Activated CD8-positive, alpha-beta memory T cell treated with anti-CD3 and anti-CD28 coated beads, Interleukin-2, amount 50 U/mL, for 48 hours (primary cell): Measurements from ENCODE around the gene GAPT.

Experiments
- DNase-seq: peaks from one replicate; pipeline ENCODE4 v3.0.0-alpha.2; 2020

Gene GAPT

DNA sequence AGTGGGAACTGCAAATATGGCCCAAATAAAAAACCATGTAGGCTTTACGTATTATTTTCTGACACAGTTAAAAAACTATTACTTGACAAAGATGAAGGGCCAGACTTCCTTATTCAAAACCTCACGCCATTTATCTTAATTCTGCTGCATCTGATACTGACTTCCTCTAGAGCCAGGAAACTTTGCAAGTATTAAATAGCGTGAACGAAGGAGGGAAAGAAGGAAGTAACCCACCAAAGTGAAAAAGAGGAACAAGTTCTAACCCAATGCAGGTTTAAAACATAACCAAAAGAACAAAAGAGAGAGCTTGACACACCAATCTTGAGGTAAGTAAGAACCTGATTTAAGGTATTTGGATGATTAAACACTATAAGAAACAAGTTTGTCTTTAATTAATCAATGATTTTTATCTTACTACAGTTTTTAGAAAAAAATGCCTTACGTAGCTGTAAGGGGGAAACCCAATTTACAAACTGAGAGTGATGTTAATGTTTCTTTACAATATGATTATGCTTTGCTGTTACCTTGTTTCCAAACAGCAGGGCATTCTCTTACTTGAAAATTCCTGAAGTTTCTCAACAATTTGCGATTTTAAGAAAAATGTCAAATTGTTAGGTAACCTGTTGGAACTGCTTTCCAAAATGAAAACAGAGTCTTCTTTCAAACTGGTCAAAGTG, at the start of gene GAPT:
TSS of gene GAPT (plus strand) at position 220 of the 677 bp plus-strand sequence. CDS start 3,102 bp downstream, outside the sequence.
- DNase-seq = no peak

DNA sequence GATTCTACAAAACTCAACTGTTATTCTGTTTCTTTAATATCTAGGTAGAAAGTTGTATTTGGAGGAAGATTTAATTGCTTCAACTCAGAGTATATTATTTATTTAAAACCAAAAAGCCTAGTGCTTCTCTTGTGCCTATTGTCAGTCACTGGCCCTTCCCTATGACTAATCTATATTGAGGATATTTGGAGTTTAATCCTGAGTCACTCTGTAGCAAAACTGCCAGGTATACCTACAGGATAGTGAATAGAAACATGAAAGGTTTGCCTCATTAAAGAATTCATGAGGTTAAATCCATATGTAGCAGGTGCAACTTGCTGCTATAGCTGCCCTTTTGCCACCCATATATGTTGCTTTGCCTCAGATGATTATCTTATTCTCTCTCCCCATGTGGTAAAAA, 46.4 kb upstream of the GAPT start:
- DNase-seq = no peak

DNA sequence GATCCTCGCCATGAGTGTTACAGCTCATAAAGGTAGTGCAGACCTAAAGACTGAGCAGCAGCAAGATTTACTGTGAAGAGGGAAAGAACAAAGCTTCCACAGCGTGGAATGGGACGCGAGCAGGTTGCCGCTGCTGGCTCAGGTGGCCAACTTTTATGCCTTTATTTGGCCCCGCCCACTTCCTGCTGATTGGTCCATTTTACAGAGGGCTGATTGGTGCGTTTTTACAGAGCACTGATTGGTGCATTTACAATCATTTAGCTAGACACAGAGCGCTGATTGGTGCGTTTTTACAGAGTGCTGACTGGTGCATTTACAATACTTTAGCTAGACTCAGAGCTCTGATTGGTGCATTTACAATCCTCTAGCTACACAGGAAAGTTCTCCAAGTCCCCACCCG, 45.2 kb upstream of the GAPT start:
- DNase-seq = no peak

DNA sequence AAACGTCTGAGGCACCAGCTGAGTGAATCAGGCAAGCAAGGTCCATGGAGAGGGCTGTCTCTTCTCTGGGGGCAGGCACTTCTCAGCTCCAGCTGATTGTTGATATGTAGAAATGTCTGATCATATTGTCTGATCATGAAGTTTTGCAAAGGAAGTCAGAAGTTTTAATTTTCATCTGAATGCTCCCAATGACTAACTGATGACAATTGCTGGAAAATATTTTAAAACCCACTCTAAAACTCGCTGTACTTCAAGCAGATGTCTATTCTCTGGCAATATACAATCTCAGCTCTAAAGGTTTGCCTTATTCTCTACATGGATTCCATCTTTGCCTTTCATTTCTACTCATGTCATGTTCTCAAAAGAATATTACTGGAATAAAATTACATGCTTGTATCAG, 44.0 kb upstream of the GAPT start:
- DNase-seq = no peak

DNA sequence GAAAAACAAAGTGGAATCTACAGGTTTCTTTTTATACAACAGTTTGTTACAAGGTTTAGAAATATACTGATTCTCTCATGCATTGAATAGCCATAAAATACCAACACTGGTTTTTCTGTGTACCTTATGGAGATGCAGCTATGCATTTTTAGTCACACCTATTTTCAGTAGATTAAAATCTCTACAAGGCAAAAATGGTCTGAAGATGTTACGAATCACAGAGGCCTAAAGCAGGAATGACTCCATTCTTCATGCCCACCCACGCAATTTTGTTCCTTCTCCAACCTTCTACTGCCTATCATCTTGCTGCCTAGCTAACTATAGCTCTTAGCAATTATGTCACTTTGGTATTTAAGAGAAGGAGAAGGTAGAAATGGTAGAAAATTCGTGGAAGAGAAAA, 41.2 kb upstream of the GAPT start:
- DNase-seq = no peak

DNA sequence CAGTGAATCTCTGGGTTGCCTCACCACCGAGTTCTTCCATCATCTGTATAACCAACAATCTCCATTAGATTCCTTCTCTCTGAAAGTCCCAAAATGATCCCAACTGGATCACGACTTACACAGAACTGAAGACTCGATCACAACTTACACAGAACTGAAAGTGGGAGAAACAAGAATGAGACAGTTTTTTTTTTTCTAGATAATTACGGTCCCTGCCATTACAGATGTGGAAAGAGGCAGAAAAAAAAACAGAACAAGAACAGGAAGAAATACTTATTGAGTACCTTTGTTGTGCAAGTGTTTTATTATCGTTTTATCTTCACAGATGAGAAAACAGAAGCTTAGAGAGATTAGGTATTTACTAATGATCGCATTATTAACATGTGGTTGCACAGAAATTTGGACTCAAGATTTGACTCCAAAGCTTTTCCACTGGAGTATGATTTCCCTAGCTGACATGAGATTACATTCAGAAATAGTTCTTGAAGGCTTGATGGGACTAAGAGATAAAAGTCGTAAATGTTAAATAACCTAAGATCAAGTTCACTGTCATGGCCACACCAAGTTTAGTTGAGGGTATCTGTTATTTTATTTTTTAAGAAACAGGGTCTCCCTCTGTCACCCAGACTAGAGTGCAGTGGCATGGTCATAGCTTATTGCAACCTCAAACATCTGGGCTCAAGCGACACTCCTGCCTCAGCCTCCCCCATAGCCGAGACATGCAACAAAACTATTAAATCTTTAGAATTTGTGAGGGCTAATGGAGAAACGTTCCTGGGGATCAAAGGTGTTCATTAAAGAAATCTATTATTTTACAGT, 40.2 kb upstream of the GAPT start:
- no peak for DNase-seq

DNA sequence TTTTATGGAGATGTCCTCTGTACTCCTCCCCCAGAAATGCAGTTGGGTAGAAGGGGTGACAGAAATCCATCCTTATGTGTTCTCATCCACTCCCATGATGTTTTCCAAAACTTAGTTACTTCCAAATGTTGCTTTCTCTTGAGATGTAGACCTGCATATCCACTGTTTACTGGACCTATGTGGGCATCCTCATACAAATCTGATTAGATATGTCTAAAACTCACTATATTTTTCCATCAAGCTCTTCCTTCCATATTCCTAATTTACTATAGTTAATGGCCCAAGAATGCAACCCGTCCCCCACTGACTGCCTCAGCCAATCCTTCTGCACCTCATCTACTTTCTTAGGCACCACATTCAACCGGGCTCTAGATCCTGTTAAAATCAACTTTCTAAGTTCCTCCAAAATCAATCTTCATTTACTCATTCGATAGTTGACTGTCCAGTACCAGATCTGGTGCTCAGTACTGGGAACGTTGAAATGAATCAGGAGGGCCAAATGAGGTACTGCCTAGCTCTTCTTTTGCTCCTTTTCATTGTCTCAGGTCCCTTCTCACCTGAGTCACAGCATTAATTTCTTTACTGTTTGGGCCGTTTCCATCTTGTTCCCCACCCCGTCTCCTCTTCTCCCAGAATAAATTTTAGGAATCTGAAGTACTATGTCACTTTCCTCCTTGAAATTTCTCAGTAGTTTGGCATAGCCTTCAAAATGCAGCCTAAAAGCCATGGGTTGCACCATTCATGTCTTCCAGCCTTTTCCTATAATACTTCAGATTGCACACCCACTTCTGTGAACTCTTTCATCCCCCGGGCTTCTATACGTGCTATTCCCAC, 39.3 kb upstream of the GAPT start:
- DNase-seq = no peak

DNA sequence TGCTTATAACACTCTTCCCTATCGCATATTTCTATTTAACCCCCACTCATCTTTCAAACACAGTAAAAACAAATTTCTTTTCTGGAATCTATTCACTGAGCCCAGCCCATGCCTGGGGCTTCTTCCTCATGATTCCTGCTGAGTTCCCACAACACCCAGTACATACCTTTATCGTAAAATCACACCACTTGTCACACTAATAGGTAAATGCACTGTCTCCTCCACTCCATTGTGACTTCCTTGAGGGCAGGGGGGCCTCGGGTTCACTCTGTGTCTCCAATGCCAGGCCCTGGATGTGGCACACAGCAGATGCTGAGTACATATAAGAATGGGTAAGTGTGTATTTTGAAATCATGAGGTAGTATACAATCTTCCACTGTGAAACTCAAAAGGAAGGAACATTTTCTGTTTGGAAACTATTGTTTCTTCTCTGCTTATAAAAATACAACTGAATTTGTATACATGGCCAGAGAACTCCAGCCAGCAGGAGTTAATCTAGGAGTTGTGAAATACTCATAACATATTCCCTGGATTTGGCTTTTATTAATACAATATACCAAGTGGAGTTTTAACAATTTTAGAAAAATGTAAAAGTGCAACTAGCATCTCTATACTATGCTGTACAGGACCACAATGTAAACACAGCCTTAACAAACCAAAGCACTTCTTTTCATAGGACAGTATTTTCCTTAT, 38.5 kb upstream of the GAPT start:
- DNase-seq = no peak

DNA sequence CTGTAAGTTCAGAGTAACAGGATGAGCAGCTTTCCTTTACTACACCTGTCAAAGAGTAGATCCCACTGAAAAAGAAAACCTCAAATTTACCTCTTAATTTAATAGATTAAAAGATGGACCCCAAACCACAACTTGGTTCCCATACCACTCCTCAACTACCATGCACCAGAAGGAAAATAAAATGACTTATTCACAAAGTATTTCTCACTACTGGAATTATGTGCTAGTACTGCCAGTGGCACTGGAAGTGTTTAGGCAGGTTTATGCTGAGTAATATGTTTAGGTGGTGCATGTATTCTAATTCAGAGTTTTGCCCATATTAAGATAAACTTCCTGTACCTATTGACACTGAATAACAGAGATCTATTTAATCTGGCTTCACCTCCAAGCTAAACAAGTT, 37.9 kb upstream of the GAPT start:
- no peak for DNase-seq

DNA sequence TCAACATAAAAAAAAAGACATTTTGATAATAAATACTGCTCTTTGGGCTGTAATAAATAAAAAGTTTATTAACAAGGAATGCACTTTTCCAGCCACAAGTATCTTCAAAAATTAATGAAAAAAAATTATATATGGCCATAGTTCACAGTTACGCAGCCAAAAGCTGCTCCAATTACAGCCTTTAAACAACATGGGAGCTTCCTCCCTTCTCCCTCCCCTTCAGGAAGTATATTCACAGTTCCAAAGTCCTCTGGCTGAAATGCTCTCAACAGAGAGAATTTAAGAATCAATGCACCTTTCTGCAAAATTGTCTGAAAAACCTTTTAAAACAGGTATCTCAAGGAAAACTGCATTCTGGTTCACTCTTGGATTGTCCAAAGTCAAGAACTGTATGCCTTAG, 37.2 kb upstream of the GAPT start:
- no peak for DNase-seq

DNA sequence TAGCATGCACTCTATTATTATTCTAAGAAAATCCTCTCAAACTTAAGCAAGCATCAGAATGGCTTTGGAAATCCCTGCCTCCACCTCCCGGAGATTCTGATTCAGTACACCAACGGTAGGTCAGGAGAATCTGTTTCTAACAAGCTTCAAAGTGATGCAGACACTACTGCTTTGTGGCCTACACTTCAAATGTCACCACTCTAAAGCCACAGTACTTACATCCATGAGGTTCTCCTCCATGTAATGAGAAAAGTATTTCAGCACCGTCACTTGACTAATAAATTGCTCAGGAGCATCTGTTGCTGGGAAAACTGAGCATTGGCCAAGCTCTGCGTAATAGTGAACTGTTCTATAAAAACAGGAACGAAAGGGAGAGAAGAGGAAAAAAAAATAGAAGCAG, 36.2 kb upstream of the GAPT start:
- no peak for DNase-seq

DNA sequence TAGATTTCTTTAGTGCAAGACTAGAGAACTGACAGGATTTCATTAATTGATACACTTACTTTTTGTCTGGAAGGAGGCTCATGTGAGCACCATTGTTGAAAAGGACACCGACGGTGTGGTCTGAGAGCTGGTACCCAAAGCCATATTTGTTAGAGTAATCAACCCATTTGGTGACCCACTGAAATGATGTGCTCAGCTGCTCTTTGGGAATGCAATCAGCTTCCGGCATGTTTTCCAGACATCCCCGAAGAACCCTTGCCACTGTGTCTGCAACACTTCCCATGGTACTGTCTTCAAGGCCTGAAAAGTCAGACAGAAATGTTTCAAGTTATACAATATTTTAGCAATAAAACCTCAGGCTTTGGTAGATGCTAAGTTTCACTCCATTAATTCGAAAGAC, 35.8 kb upstream of the GAPT start:
- no peak for DNase-seq

DNA sequence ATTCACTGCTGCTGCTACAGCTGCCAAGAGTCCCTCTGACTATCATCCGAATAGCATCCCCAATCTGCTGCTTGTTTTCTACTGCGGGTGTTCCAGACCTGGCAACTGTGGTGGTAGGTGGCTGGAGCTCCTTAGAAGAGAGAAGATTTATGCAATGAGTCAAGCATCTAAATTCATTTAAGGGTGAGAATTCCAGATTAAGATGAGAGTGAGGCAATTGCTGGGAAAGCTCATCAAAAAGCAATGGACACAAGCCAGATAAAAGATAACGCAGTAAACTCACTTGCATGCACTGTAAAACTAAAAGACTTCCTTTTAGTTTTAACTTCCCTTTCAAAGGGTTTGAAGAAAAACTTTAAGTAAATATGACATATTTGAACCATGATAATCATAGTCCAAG, 35.2 kb upstream of the GAPT start:
- DNase-seq = no peak

DNA sequence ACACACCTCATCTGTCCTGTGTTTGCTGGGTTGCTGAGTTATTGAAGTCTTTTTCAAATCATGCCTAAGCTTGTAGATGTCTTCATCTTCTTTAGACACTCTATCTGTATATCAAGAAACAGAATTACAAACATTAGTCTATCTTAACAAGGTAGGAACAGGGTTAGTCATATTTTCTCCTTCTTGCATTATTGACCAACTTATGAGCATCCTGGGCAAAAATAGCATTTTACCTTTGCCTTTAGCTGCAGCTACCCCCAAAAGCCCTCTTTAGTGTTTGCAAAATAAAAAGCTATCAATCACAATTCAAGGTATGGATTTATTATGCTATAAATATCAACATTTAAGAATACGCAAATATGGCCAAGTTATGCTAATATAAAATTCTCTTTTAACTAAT, 34.7 kb upstream of the GAPT start:
- no peak for DNase-seq

DNA sequence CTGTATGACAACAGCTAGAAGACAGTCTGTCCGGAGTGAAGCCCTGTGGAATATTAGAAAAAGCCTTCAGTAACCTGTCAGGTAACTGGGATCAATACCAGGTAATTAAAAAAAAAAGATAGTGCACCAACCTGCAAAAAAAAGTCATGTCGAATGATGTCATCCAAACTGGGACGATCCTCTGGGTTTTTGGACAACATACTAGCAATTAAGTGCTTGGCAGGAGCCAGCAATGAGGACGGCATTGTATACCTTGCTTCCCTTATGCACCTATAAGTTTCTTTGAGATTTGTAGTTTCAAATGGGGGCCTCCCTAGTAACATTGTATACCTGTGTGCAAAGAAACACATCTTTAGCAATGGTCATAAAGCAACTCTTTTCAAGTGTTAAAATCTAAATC, 34.2 kb upstream of the GAPT start:
- DNase-seq = no peak

DNA sequence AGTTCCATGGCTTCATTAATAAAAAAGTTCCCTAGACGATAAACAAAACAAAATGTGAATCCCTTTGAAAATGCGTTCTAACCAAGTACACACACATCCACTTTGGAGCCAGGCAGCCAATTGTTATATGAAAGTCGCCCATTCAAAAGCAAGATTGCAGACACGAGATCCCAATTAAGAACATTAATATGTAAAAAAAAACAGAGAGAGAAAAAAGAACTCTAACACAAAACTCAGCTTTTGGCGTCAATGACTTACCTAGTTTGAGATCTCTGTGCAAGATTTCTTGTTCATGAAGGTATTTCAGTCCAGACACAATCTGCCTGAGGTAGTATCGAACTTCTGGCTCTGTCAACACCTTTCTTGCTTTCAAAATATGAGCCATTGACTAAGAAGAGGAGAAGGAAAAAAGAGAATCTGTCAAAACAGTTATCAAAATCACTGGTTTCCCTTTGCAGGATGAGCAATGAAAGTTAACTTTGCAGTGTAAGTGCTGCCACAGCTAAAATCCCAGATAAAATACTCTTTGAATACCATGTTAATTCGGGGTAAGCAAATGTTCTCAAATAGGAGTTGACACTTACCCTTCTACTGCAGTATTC, 33.0 kb upstream of the GAPT start:
- DNase-seq = no peak

DNA sequence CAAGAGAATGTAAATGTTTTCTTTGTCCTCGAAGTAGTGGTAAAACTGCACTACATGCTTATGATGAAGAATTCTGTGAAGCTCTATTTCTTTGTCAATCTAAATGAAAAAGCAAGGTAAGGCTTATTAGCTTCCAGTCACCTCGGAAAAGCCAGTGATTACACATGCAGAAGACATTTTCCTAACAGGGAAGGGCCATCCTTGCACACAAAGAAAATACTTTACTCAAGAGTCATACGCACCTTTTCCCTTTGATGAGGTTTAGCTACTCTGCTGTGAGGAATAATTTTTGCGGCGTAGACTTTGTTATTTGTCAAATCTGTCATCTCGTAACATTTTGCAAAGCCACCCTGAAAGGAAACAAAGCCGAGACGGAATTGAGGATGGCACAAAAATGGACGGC, 32.5 kb upstream of the GAPT start:
- DNase-seq = no peak

DNA sequence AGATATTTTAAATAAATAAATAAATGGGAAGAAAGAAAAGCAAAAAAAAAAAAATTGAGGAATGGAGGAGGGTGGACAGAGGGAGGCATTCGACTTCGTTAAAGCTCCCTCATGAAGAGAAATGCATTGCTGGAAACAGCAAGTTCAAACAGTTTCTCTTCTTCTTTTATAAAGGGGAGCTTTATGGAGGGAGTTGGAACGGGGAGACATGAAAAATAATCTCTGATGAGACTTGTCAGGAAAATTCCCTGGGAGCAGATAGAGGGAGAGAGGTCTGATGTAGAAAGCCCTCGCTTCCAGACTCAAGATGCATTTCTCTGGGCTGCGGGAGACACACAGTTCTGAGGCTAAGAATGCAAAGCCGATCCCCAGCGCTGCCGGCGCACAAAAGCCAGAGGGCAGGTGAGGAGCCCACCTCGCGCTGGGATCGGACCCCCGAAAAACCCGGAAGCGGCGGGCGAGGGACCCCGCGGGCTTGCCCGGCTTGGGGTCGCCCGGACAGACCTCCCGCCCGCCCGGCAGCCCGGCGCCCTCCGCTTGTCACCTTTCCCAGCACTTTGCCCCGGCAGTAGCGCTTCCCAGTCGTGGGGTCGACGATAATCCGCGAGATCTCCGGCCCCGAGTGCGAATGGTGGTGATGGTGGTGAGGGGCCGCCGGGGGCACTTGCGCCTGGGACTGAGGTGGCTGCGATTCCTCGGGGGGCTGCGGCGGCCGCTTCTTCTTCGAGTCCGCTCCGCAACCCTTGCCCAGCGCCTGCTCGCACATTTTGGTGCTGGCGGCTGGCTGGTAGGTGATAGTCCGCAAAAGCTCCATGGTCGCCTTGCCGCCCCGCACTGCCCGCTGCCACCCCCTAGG, 31.9 kb upstream of the GAPT start:
- DNase-seq = peak; percentile 59

DNA sequence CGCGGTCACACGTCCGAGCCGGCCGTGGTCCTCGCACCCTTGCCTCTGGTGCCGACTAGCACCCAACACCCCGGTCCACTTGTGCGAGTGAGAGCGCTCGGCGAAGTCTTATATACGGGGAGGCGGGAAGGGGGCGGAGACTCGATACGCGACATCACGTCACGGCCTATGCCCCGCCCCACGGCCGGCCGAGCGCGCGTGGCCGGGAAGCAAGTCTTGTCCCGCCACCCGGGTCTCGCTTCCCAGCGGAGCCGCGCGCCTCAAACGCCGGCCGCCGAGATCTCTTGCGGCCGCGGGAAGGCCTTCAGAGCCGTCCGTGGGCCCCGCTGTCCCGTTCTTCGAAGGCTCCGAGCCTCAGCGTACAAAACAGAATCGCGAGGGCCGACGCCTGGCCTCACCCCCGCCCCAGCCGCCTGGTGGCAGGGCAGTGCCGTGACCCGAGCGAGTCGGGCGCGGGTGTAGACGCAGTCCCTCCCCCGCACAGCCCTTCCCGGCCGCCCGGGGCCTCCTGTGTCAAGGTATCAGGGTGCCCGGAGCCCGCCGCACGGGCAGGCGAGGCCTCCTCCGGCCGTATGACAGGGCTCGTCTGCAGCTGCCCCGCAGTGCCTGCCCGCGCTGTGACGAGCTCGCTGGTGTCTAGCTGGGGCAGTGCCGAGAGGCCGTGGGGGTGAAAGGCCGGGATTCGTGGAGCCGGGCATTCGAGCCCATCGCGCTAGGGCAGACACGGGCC, 31.1 kb upstream of the GAPT start, which contains the start of gene PLK2:
TSS of gene PLK2 (minus strand) at position 85 of the 730 bp plus-strand sequence. CDS start 127 bp downstream, outside the sequence.
- peak; percentile 90 for DNase-seq

DNA sequence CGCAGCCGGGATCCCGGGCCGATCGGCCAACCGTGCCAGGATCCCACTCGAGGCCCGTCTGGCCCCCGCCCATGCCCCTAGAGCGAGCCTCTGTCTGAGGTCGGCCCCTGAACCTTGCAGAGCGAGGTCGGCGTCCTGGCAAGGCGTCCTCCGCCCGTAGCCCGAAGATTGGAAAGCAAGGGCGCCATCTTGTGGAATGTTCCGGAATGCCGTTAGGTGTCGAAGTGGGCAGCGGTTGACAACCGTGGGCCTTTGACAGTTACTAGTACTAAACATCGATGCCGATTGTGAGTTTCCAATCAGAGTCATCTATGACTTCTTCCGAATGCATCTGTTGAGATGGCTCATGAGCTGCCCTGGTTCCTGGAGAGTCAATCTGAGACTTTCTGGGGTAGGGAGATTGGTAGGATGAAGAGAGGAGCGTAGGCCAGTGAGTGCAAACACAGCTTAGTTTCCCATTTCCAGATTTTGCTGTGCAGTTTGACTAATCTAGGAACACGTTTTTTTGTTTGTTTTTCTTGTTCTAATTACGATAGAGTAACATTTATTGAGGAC, 30.4 kb upstream of the GAPT start:
- DNase-seq = peak; percentile 96
